GM06990 (cell line): Measurements from ENCODE around the gene HIVEP3.

ENCODE experiments used
- DNase-seq: peaks from one replicate; pipeline ENCODE4 v3.0.0-alpha.2; 2011; ENCODE audit not compliant: insufficient read length; ENCODE audit errors: extremely low read depth
- H3K27me3 ChIP-seq: replicated peaks from 2 replicates; pipeline ENCODE4 v1.6.0; 2011; ENCODE audit warnings: low read length; ENCODE audit not compliant: control insufficient read depth, insufficient read depth
- H3K36me3 ChIP-seq: 2 replicates; pipeline ENCODE4 v1.5.1; 2011; ENCODE audit warnings: low read length; ENCODE audit not compliant: control insufficient read depth, insufficient read depth
- H3K4me3 ChIP-seq: replicated peaks from 2 replicates; pipeline ENCODE4 v1.5.1; 2011; ENCODE audit warnings: low read depth, mild to moderate bottlenecking, control low read depth, low read length
- TF ChIP-seq, protein P1 (sequence below): IDR thresholded peaks from 2 replicates; pipeline ENCODE4 v1.5.1; 2011; ENCODE audit warnings: low read length, control low read depth, mild to moderate bottlenecking, inconsistent platforms; ENCODE audit not compliant: insufficient read depth, poor library complexity, severe bottlenecking

The HIVEP3 gene

GRCh38 chr1:41822866-41823265 is 95.9 kb downstream of the HIVEP3 start:
- H3K36me3 ChIP-seq, result no peaks in the 10 kb centered on the region

GRCh38 chr1:41819843-41820242 is 98.9 kb downstream of the HIVEP3 start:
- no peak for DNase-seq
- H3K27me3 ChIP-seq, result no peaks in the 10 kb centered on the region
- no peak overlapping the region for H3K4me3 ChIP-seq
- H3K36me3 ChIP-seq, result no peaks in the 10 kb centered on the region
- TF ChIP-seq, protein P1, sequence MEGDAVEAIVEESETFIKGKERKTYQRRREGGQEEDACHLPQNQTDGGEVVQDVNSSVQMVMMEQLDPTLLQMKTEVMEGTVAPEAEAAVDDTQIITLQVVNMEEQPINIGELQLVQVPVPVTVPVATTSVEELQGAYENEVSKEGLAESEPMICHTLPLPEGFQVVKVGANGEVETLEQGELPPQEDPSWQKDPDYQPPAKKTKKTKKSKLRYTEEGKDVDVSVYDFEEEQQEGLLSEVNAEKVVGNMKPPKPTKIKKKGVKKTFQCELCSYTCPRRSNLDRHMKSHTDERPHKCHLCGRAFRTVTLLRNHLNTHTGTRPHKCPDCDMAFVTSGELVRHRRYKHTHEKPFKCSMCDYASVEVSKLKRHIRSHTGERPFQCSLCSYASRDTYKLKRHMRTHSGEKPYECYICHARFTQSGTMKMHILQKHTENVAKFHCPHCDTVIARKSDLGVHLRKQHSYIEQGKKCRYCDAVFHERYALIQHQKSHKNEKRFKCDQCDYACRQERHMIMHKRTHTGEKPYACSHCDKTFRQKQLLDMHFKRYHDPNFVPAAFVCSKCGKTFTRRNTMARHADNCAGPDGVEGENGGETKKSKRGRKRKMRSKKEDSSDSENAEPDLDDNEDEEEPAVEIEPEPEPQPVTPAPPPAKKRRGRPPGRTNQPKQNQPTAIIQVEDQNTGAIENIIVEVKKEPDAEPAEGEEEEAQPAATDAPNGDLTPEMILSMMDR, result no peak

More at GRCh38 chr1:41822866-41823265, 95.9 kb downstream of the HIVEP3 start:
- Histone ChIP-seq H3K4me3 (no peak overlapping the region), H3K27me3 (no peaks in the 10 kb centered on the region)
- TF ChIP-seq, protein P1, result no peak
- DNase-seq, result no peak

DNA sequence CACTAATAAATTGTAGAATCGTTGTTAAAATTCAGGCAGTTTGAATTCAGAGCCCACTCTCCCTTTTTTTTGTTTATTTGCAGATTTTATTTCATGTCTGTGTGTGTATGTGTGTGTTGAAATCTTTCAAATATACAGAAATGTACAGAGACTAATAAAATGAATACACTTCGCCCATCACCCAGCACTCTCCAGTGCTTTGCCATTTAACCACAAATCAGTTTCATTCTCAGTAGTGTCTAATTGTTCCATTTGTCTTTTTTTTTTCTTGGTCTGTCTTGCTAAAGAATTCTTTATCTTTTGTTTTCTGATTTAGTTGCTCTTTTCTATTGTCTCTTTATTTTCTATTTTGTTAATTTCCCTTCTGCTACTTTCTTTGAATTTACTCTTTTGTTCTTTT is 99.7 kb downstream of the HIVEP3 start:
- H3K36me3 ChIP-seq, result no peaks in the 10 kb centered on the region
- H3K4me3 ChIP-seq, result no peak overlapping the region
- TF ChIP-seq, protein P1, result no peak
- no peaks in the 10 kb centered on the region for H3K27me3 ChIP-seq
- no peak for DNase-seq

DNA sequence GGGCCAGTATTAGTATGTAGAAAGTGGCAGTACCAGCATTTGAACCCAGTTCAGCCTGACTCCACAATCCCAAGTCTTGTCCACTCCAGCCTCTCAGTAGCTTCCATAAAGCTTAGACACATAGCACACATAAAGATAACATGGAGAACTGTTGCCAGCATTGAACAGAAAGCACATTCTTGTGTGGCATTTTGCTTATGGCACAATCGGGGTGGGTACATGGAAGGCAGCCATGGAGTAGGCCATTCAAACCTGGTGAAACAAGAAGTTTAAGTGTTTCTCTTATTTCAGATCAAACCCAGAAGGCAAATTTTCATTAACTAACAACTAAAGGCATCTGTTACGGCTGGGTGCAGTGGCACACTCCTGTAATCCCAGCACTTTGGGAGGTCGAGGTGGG is 102.7 kb downstream of the HIVEP3 start:
- TF ChIP-seq, protein P1, result no peak
- no peaks in the 10 kb centered on the region for H3K27me3 ChIP-seq
- no peaks in the 10 kb centered on the region for H3K36me3 ChIP-seq
- no peak for DNase-seq
- H3K4me3 ChIP-seq, result no peak overlapping the region

GRCh38 chr1:41813755-41814745 is 104.7 kb downstream of the HIVEP3 start:
- no peaks in the 10 kb centered on the region for H3K27me3 ChIP-seq

More at GRCh38 chr1:41813755-41814745, 104.7 kb downstream of the HIVEP3 start:
- DNase-seq, result no peak
- Histone ChIP-seq H3K4me3 (no peak overlapping the region), H3K36me3 (no peaks in the 10 kb centered on the region)
- TF ChIP-seq, protein P1, result no peak
